22Rv1 (cell line): ENCODE measurements around the gene ADK.
"Not testable (repeated sequence)": the region's sequence is repeated elsewhere in the genome, so short reads cannot be mapped to it uniquely, and the experiment has no call there.

Experiments used
- H3K27ac ChIP-seq: fragments of 450-650 bp; 2 replicates; pipeline ENCODE4 v1.5.1; 2017
- CTCF ChIP-seq: fragments of 450-650 bp; IDR thresholded peaks from 2 replicates; pipeline ENCODE4 v1.5.1; 2017; ENCODE audit warnings: mild to moderate bottlenecking
- ZFX ChIP-seq: fragments of 450-650 bp; IDR thresholded peaks from 2 replicates; pipeline ENCODE4 v1.6.1; 2017; ENCODE audit warnings: antibody characterized with exemption, borderline replicate concordance

ADK gene

GRCh38 chr10:74575191-74575720 lies 424.2 kb downstream of the ADK start:
- H3K27ac ChIP-seq: no peak overlapping the region
- TF ChIP-seq CTCF: no peak
- no peak for TF ChIP-seq ZFX

GRCh38 chr10:74575912-74576311 lies 424.9 kb downstream of the ADK start:
- H3K27ac ChIP-seq: no peak overlapping the region
- TF ChIP-seq ZFX (no peak), CTCF (no peak)

GRCh38 chr10:74576586-74576985 lies 425.6 kb downstream of the ADK start:
- H3K27ac ChIP-seq: no peak overlapping the region
- no peak for TF ChIP-seq ZFX
- no peak for TF ChIP-seq CTCF

GRCh38 chr10:74580438-74580837 lies 429.4 kb downstream of the ADK start:
- H3K27ac ChIP-seq: not testable (repeated sequence)

- TF ChIP-seq CTCF (no peak), ZFX (no peak)
- H3K27ac ChIP-seq: no peak overlapping the region
Observed at GRCh38 chr10:74582566-74582965, 431.5 kb downstream of the ADK start.

- no peak for TF ChIP-seq CTCF
- H3K27ac ChIP-seq: peak overlapping the region; percentile 41
Observed at GRCh38 chr10:74585231-74586087, 434.4 kb downstream of the ADK start.

- no peak for TF ChIP-seq CTCF
- no peak for TF ChIP-seq ZFX
Observed at GRCh38 chr10:74586088-74586585, 435.1 kb downstream of the ADK start.

More at GRCh38 chr10:74586088-74586585, 435.1 kb downstream of the ADK start:
- peak overlapping the region; percentile 41 for H3K27ac ChIP-seq
